ENCODE data around the gene MTARC1. TPM values are rescaled to one million over a fixed set of nuclear protein-coding genes. Genes with fewer than 3 reads are reported as not detected.

The MTARC1 gene
- total and polyA plus RNA-seq, 9 of the 15 experiments (the other 6 are each of a cell fraction or from before 2014, with no cell fraction given): 0.07 to 0.14 (median 0.11) TPM; not detected in 6

- TF ChIP-seq ARHGAP35 (IDR thresholded peaks at IDR 0.05; ENCODE audit: partially characterized antibody) (no peak), NFXL1 (CRISPR knock-in tag; IDR thresholded peaks at IDR 0.05) (no peak), ZNF449 (CRISPR knock-in tag; IDR thresholded peaks at IDR 0.05) (no peak), HIVEP1 (CRISPR knock-in tag; IDR thresholded peaks at IDR 0.05) (no peak), POLR3A (IDR thresholded peaks at IDR 0.05; ENCODE audit: borderline replicate concordance, extremely low read depth, insufficient read depth, insufficient read length) (no peak)
These were observed 5.2 kb downstream of the MTARC1 start (continued) for GRCh38 chr1:220791956-220792355.

DNA sequence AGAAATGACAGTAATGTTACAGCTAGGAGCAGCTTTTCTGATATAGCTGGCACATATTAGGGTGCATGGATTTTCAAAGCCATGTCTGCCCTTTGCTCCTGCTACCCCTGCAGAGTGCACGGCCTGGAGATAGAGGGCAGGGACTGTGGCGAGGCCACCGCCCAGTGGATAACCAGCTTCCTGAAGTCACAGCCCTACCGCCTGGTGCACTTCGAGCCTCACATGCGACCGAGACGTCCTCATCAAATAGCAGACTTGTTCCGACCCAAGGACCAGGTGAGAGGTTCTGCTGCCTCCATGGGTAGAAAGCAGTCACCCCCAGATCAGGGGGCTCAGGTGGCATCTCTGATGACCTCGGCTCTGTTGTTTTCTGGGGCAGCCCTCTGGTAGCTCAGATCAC, 9.8 kb downstream of the MTARC1 start:
- WGBS (ENCODE audit: insufficient coverage, low coverage, missing lambda C conversion rate): 2% methylated on average over 10 of the region's 10 CpGs
- Histone ChIP-seq H3K4me3 (no peak overlapping the region), H3K79me2 (ENCODE audit: control insufficient read depth, insufficient read depth, low read length) (no peaks in the 10 kb centered on the region), H3K4me2 (ENCODE audit: insufficient read depth, low read length) (no peak overlapping the region), H2AFZ (ENCODE audit: low read depth, low read length) (peak overlapping the region; percentile 60), H3K27ac (ENCODE audit: extremely low read depth, low read depth, low read length) (no peak overlapping the region), H3K9me1 (ENCODE audit: control insufficient read depth, insufficient read depth, low read length) (no peaks in the 10 kb centered on the region), H3K9me3 (replicated peaks; ENCODE audit: control insufficient read depth, insufficient read depth, low read depth, low read length) (no peaks in the 10 kb centered on the region), H3K4me1 (replicated peaks in 1 of 2; ENCODE audit: control insufficient read depth in 2 of 2, insufficient read depth in 2 of 2, low read length in 2 of 2) (no peaks in the 10 kb centered on the region), H3K9ac (ENCODE audit: insufficient read depth in 1 of 2, low read depth in 2 of 2, low read length in 2 of 2) (peak overlapping the region in 1 of 2 experiments; percentile 72; a peak in 1 of 4 replicates), H4K20me1 (replicated peaks; ENCODE audit: control insufficient read depth, insufficient read depth, low read length) (no peaks in the 10 kb centered on the region), H3K27me3 (ENCODE audit: control insufficient read depth in 2 of 2, insufficient read depth in 2 of 2, low read length in 2 of 2) (peaks cover 5 to 16% of the 10 kb centered on the region in 2 experiments; a peak in 2 of 5 replicates), H3K36me3 (ENCODE audit: control insufficient read depth, insufficient read depth, low read length) (no peaks in the 10 kb centered on the region)
- intact Hi-C loops (cut with micrococcal nuclease) (no loop called here), in situ Hi-C loops (cut with MboI) (no loop called here)
- no peak for FAIRE-seq
- no TSS peak for BruUV-seq (replicated peaks)
- ChIA-PET CTCF (ENCODE audit: low intra/inter-chr PET ratio) (no interaction called here), POLR2A (interaction anchor here (0.6 to 0.8 kb wide), 2 partner anchors 16 to 146 kb away, joined by 3 read pairs; no protein-coding TSS in a partner anchor)
- peak in 2 of 4 experiments; percentile 24 to 25 for DNase-seq (ENCODE audit: extremely low read depth in 1 of 4, low spot score in 3 of 4)
- ATAC-seq: peak; percentile 86
- TF ChIP-seq KLF6 (CRISPR knock-in tag; IDR thresholded peaks at IDR 0.05; ENCODE audit: borderline replicate concordance): no peak
- TF ChIP-seq RAD21 (CRISPR knock-in tag; conservative IDR thresholded peaks at IDR 0.05 in 1 of 2, IDR thresholded peaks at IDR 0.05 in 1 of 2): peak in 1 of 2 experiments; percentile 41; a peak in 2 of 4 replicates
- no peak for TF ChIP-seq NFE2L1 (tag; IDR thresholded peaks at IDR 0.05; ENCODE audit: borderline replicate concordance, low read depth)
- TF ChIP-seq, protein P1, sequence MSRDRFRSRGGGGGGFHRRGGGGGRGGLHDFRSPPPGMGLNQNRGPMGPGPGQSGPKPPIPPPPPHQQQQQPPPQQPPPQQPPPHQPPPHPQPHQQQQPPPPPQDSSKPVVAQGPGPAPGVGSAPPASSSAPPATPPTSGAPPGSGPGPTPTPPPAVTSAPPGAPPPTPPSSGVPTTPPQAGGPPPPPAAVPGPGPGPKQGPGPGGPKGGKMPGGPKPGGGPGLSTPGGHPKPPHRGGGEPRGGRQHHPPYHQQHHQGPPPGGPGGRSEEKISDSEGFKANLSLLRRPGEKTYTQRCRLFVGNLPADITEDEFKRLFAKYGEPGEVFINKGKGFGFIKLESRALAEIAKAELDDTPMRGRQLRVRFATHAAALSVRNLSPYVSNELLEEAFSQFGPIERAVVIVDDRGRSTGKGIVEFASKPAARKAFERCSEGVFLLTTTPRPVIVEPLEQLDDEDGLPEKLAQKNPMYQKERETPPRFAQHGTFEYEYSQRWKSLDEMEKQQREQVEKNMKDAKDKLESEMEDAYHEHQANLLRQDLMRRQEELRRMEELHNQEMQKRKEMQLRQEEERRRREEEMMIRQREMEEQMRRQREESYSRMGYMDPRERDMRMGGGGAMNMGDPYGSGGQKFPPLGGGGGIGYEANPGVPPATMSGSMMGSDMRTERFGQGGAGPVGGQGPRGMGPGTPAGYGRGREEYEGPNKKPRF (IDR thresholded peaks at IDR 0.05; ENCODE audit: low read depth, low read length): no peak
- TF ChIP-seq GMEB1 (CRISPR knock-in tag; IDR thresholded peaks at IDR 0.05): no peak
- no peak for TF ChIP-seq SRSF1 (IDR thresholded peaks at IDR 0.05; ENCODE audit: low read depth, low read length)
- TF ChIP-seq ARNT (IDR thresholded peaks at IDR 0.05): no peak
- TF ChIP-seq NR2F6 (CRISPR knock-in tag; IDR thresholded peaks at IDR 0.05): no peak
